HepG2 (cell line): ENCODE measurements around the gene ABCD1. TPM values are rescaled to one million over a fixed set of nuclear protein-coding genes. Genes with fewer than 3 reads are reported as not detected.

Experiments
- FOXA1 ChIP-seq, 2 experiments: fragments of 450-650 bp in 1 of 2; sonication (generic) in 1 of 2; formaldehyde crosslinking in 1 of 2; IDR thresholded peaks; 2 replicates each; pipeline versions ENCODE4 v1.4.0 to v1.6.1; 2016 to 2020; ENCODE audit warnings: missing genetic modification reagents in 1 of 2
- GPN1 ChIP-seq: sonication (generic); formaldehyde crosslinking; IDR thresholded peaks from 2 replicates; pipeline ENCODE4 v1.5.1; 2020; ENCODE audit warnings: missing genetic modification reagents, borderline replicate concordance
- HNF4G ChIP-seq, 2 experiments: sonication (generic) in 1 of 2; formaldehyde crosslinking in 1 of 2; IDR thresholded peaks; 2 replicates each; pipeline versions ENCODE4 v1.4.0 to v1.6.1; 2011 to 2020; ENCODE audit warnings: borderline replicate concordance in 2 of 2, low read depth in 2 of 2, mild to moderate bottlenecking in 2 of 2, low read length in 1 of 2, missing genetic modification reagents in 1 of 2, moderate library complexity in 1 of 2
- MAFF ChIP-seq: IDR thresholded peaks from 2 replicates; pipeline ENCODE4 v1.6.1; 2011; ENCODE audit warnings: low read depth, low read length, improper control_type of control experiment
- MXD4 ChIP-seq: IDR thresholded peaks from 2 replicates; pipeline ENCODE4 v1.6.1; 2016; ENCODE audit warnings: mild to moderate bottlenecking, missing biosample characterization, missing genetic modification reagents
- RARG ChIP-seq: sonication (generic); formaldehyde crosslinking; IDR thresholded peaks from 2 replicates; pipeline ENCODE4 v1.4.0; 2020; ENCODE audit warnings: low read depth, mild to moderate bottlenecking, missing genetic modification reagents
- RBFOX2 ChIP-seq: fragments of 200-400 bp; formaldehyde crosslinking; IDR thresholded peaks from 2 replicates; pipeline ENCODE4 v1.6.1; 2017; ENCODE audit warnings: low read depth, mild to moderate bottlenecking, low read length
- SMAD3 ChIP-seq: sonication (generic); formaldehyde crosslinking; IDR thresholded peaks from 2 replicates; pipeline ENCODE4 v1.4.0; 2020; ENCODE audit warnings: missing genetic modification reagents
- SRY ChIP-seq: sonication (generic); formaldehyde crosslinking; IDR thresholded peaks from 2 replicates; pipeline ENCODE4 v1.8.0; 2022; ENCODE audit warnings: mild to moderate bottlenecking, missing genetic modification reagents
- TFDP1 ChIP-seq: IDR thresholded peaks from 2 replicates; pipeline ENCODE4 v1.6.1; 2016; ENCODE audit warnings: missing compliant biosample characterization, missing genetic modification reagents, borderline replicate concordance
- TGIF2 ChIP-seq: IDR thresholded peaks from 2 replicates; pipeline ENCODE4 v1.6.1; 2016; ENCODE audit warnings: control low read depth, missing compliant biosample characterization
- ZBTB2 ChIP-seq: sonication (generic); formaldehyde crosslinking; IDR thresholded peaks from 2 replicates; pipeline ENCODE4 v1.8.0; 2022; ENCODE audit warnings: low read depth, missing genetic modification reagents
- ZBTB7B ChIP-seq: sonication (generic); formaldehyde crosslinking; IDR thresholded peaks from 2 replicates; pipeline ENCODE4 v1.4.0; 2020; ENCODE audit warnings: missing genetic modification reagents
- ZMYM4 ChIP-seq: sonication (generic); formaldehyde crosslinking; IDR thresholded peaks from 2 replicates; pipeline ENCODE4 v1.8.1; 2023; ENCODE audit warnings: mild to moderate bottlenecking, missing genetic modification reagents
- ZNF263 ChIP-seq: sonication (generic); formaldehyde crosslinking; IDR thresholded peaks from 2 replicates; pipeline ENCODE4 v1.4.0; 2020; ENCODE audit warnings: missing genetic modification reagents
- ZNF30 ChIP-seq: sonication (generic); formaldehyde crosslinking; IDR thresholded peaks from 2 replicates; pipeline ENCODE4 v1.5.0; 2020; ENCODE audit warnings: mild to moderate bottlenecking, missing genetic modification reagents
- ZNF430 ChIP-seq: sonication (generic); formaldehyde crosslinking; IDR thresholded peaks from 2 replicates; pipeline ENCODE4 v1.9.0; 2021; ENCODE audit warnings: mild to moderate bottlenecking, missing genetic modification reagents
- ZNF441 ChIP-seq: sonication (generic); formaldehyde crosslinking; IDR thresholded peaks from 2 replicates; pipeline ENCODE4 v1.7.0; 2021; ENCODE audit warnings: missing genetic modification reagents, borderline replicate concordance
- ZNF549 ChIP-seq: sonication (generic); formaldehyde crosslinking; IDR thresholded peaks from 2 replicates; pipeline ENCODE4 v1.5.0; 2020; ENCODE audit warnings: missing genetic modification reagents
- ZNF558 ChIP-seq: sonication (generic); formaldehyde crosslinking; IDR thresholded peaks from 2 replicates; pipeline ENCODE4 v1.9.0; 2022; ENCODE audit warnings: mild to moderate bottlenecking, missing genetic modification reagents, borderline replicate concordance
- ZNF580 ChIP-seq: IDR thresholded peaks from 2 replicates; pipeline ENCODE4 v1.6.1; 2016; ENCODE audit warnings: low read depth, borderline replicate concordance
- ZNF607 ChIP-seq: sonication (generic); formaldehyde crosslinking; IDR thresholded peaks from 2 replicates; pipeline ENCODE4 v1.5.1; 2020; ENCODE audit warnings: missing genetic modification reagents, mild to moderate bottlenecking, borderline replicate concordance
- ZNF639 ChIP-seq: conservative IDR thresholded peaks from 2 replicates; pipeline ENCODE4 v1.6.1; 2018; ENCODE audit warnings: missing genetic modification reagents
- ZNF7 ChIP-seq: IDR thresholded peaks from 2 replicates; pipeline ENCODE4 v1.6.1; 2016; ENCODE audit warnings: missing biosample characterization, missing genetic modification reagents
- ZNF777 ChIP-seq: sonication (generic); formaldehyde crosslinking; IDR thresholded peaks from 2 replicates; pipeline ENCODE4 v1.4.0; 2020; ENCODE audit warnings: missing genetic modification reagents
- ZNF792 ChIP-seq: IDR thresholded peaks from 2 replicates; pipeline ENCODE4 v1.6.1; 2016
- polyA plus RNA-seq, 8 experiments: library from polyadenylated mRNA; depleted of rRNA in 3 of 8; stranded (reverse) in 7 of 8; unstranded in 1 of 8; fragments of >200 nt; fragmentation: Illumina TruSeq in 4 of 8; extraction: Trizol in 4 of 8; gene quantifications; 2 replicates each; pipeline versions ENCODE4 v1.2.1 to v1.2.3, GENCODE V29; 2011 to 2016; ENCODE audit warnings: low read depth in 4 of 8, missing spikeins in 1 of 8, mixed read lengths in 1 of 8; ENCODE audit not compliant: insufficient read depth in 1 of 8
- total RNA-seq, 5 experiments: library from RNA; depleted of rRNA; stranded (reverse); fragments of >200 nt; fragmentation: Illumina TruSeq; extraction: Trizol; gene quantifications; 2 replicates each; pipeline ENCODE4 v1.2.3, GENCODE V29; 2016; ENCODE audit warnings: low read depth in 1 of 5

ABCD1 gene
- total and polyA plus RNA-seq, 2 of the 13 experiments (the other 11 are each of a cell fraction or from before 2014, with no cell fraction given): 11.4 to 15.9 TPM

- TF ChIP-seq ZBTB2 (CRISPR knock-in tag) (0 out of 2 replicates have a peak, but pooled peaks have one; percentile 63), MAFF (no peak), SMAD3 (CRISPR knock-in tag) (no peak), ZNF777 (CRISPR knock-in tag) (no peak), ZNF639 (CRISPR knock-in tag) (peak; percentile 63; the same call in 1 of the 2 replicates), ZNF30 (CRISPR knock-in tag) (no peak), SRY (peak; percentile 25; the same call in 1 of the 2 replicates), ZNF558 (CRISPR knock-in tag) (0 out of 2 replicates have a peak, but pooled peaks have one; percentile 22), ZMYM4 (peak; percentile 44; the same call in 1 of the 2 replicates), RARG (CRISPR knock-in tag) (no peak), ZNF263 (CRISPR knock-in tag) (no peak), ZNF430 (CRISPR knock-in tag) (peak; percentile 84; the same call in 1 of the 2 replicates), GPN1 (CRISPR knock-in tag) (no peak), ZNF607 (CRISPR knock-in tag) (0 out of 2 replicates have a peak, but pooled peaks have one; percentile 21), RBFOX2 (peak; percentile 73), ZNF7 (CRISPR knock-in tag) (no peak), MXD4 (peak; percentile 35; the same call in 1 of the 2 replicates), ZNF792 (CRISPR knock-in tag) (0 out of 2 replicates have a peak, but pooled peaks have one; percentile 14), FOXA1 (IDR thresholded peaks at IDR 0.05) (no peak), FOXA1 (CRISPR knock-in tag; IDR thresholded peaks at IDR 0.05) (peak; percentile 82), ZNF441 (peak; percentile 50; the same call in 1 of the 2 replicates), HNF4G (IDR thresholded peaks at IDR 0.05; ENCODE audit: borderline replicate concordance, low read depth, low read length) (no peak), HNF4G (CRISPR knock-in tag; IDR thresholded peaks at IDR 0.05; ENCODE audit: borderline replicate concordance, low read depth) (0 out of 2 replicates have a peak, but pooled peaks have one; percentile 19), ZBTB7B (peak; percentile 26; the same call in 1 of the 2 replicates), TFDP1 (CRISPR knock-in tag) (peak; percentile 66; the same call in 1 of the 2 replicates), ZNF549 (CRISPR knock-in tag) (no peak), TGIF2 (CRISPR knock-in tag) (0 out of 2 replicates have a peak, but pooled peaks have one; percentile 44), ZNF580 (CRISPR knock-in tag) (peak; percentile 73; the same call in 1 of the 2 replicates)
Observed at GRCh38 chrX:153723351-153724251, 1.1 kb upstream of the ABCD1 start (continued).
